ENCODE measurements around the gene FAM200A.
"Not testable (repeated sequence)": the region's sequence is repeated elsewhere in the genome, so short reads cannot be mapped to it uniquely, and the experiment has no call there.

FAM200A gene

GRCh38 chr7:99551334-99551733 lies 580 bp downstream of the FAM200A start:
- H2AK5ac ChIP-seq (ENCODE audit: low read length): peak overlapping the region; percentile 96
- peaks cover 4% of the 10 kb centered on the region for H3K79me1 ChIP-seq (ENCODE audit: low read length)
- peak overlapping the region; percentile 95 for H3K4ac ChIP-seq (ENCODE audit: low read depth, low read length)
- H2BK5ac ChIP-seq (ENCODE audit: low read depth, low read length, poor library complexity): peak overlapping the region; percentile 77
- H3K23ac ChIP-seq (ENCODE audit: low read length): no peak overlapping the region
- H3K14ac ChIP-seq (ENCODE audit: low read length): peak overlapping the region; percentile 98
- H3K9ac ChIP-seq (ENCODE audit: low read length): peak overlapping the region; percentile 90
- no peaks in the 10 kb centered on the region for H3K9me3 ChIP-seq (ENCODE audit: insufficient read depth, low read depth, low read length)
- H3K36me3 ChIP-seq (ENCODE audit: control insufficient read depth in 1 of 2, insufficient read depth in 2 of 2, low read length in 2 of 2): peaks cover 4 to 10% of the 10 kb centered on the region in 2 experiments
- peak overlapping the region; percentile 95 for H3K4me3 ChIP-seq (ENCODE audit: low read depth, low read length)
- H3K27me3 ChIP-seq (ENCODE audit: insufficient read depth, low read length): no peaks in the 10 kb centered on the region
- peak overlapping the region; percentile 82 for H2BK120ac ChIP-seq (ENCODE audit: insufficient read depth, low read length, poor library complexity)
- H4K8ac ChIP-seq (ENCODE audit: low read depth, low read length): peak overlapping the region; percentile 100
- peak overlapping the region; percentile 94 for H4K91ac ChIP-seq (ENCODE audit: low read depth, low read length)
- no CpG with 5 or more reads among the region's 15 CpGs for WGBS (ENCODE audit: extremely low coverage, insufficient coverage, insufficient read length)
- H2AFZ ChIP-seq (ENCODE audit: insufficient read depth, low read length, poor library complexity): peak overlapping the region; percentile 98
- DNase-seq: no peak
- H2BK12ac ChIP-seq (ENCODE audit: low read length): no peak overlapping the region
- no peak overlapping the region for H3K27ac ChIP-seq (ENCODE audit: low read depth, low read length)
- H3K18ac ChIP-seq (ENCODE audit: low read length): no peak overlapping the region
- H3K79me2 ChIP-seq (ENCODE audit: control insufficient read depth, insufficient read depth, low read length, poor library complexity): peaks cover 4% of the 10 kb centered on the region
- peak overlapping the region; percentile 99 for H4K12ac ChIP-seq (ENCODE audit: low read depth, low read length)
- H3K4me1 ChIP-seq (ENCODE audit: control insufficient read depth in 1 of 2, insufficient read depth in 2 of 2, low read length in 2 of 2): peaks cover 4% of the 10 kb centered on the region in 2 experiments
- peak overlapping the region; percentile 95 for H3K4me2 ChIP-seq (ENCODE audit: low read length)

DNA sequence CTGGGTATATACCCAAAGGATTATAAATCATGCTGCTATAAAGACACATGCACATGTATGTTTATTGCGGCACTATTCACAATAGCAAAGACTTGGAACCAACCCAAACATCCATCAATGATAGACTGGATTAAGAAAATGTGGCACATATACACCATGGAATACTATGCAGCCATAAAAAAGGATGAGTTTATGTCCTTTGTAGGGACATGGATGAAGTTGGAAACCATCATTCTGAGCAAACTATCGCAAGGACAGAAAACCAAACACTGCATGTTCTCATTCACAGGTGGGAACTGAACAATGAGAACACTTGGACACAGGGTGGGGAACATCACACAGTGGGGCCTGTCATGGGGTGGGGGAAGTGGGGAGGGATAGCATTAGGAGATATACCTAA lies 2.4 kb downstream of the FAM200A start:
- not testable (repeated sequence) for DNase-seq; H3K4me3 ChIP-seq (ENCODE audit: low read depth, low read length); H3K27me3 ChIP-seq (ENCODE audit: insufficient read depth, low read length); H3K9ac ChIP-seq (ENCODE audit: low read length); H3K79me2 ChIP-seq (ENCODE audit: control insufficient read depth, insufficient read depth, low read length, poor library complexity); H3K27ac ChIP-seq (ENCODE audit: low read depth, low read length); H2AK5ac ChIP-seq (ENCODE audit: low read length); H2BK5ac ChIP-seq (ENCODE audit: low read depth, low read length, poor library complexity); H3K4ac ChIP-seq (ENCODE audit: low read depth, low read length); H3K79me1 ChIP-seq (ENCODE audit: low read length); H3K18ac ChIP-seq (ENCODE audit: low read length); H4K12ac ChIP-seq (ENCODE audit: low read depth, low read length); H2AFZ ChIP-seq (ENCODE audit: insufficient read depth, low read length, poor library complexity); H3K4me1 ChIP-seq (ENCODE audit: control insufficient read depth in 1 of 2, insufficient read depth in 2 of 2, low read length in 2 of 2); H3K9me3 ChIP-seq (ENCODE audit: insufficient read depth, low read depth, low read length); H4K8ac ChIP-seq (ENCODE audit: low read depth, low read length); H3K4me2 ChIP-seq (ENCODE audit: low read length); H3K23ac ChIP-seq (ENCODE audit: low read length); H3K14ac ChIP-seq (ENCODE audit: low read length); H2BK120ac ChIP-seq (ENCODE audit: insufficient read depth, low read length, poor library complexity); H4K91ac ChIP-seq (ENCODE audit: low read depth, low read length); H2BK12ac ChIP-seq (ENCODE audit: low read length); H3K36me3 ChIP-seq (ENCODE audit: control insufficient read depth in 1 of 2, insufficient read depth in 2 of 2, low read length in 2 of 2)
- no CpG with 5 or more reads among the region's 2 CpGs for WGBS (ENCODE audit: extremely low coverage, insufficient coverage, insufficient read length)

- not testable (repeated sequence) for H3K14ac ChIP-seq (ENCODE audit: low read length); DNase-seq; H3K27me3 ChIP-seq (ENCODE audit: insufficient read depth, low read length); H3K18ac ChIP-seq (ENCODE audit: low read length); H2BK12ac ChIP-seq (ENCODE audit: low read length); H3K9ac ChIP-seq (ENCODE audit: low read length); H3K79me2 ChIP-seq (ENCODE audit: control insufficient read depth, insufficient read depth, low read length, poor library complexity); H4K91ac ChIP-seq (ENCODE audit: low read depth, low read length); H3K27ac ChIP-seq (ENCODE audit: low read depth, low read length); H2BK5ac ChIP-seq (ENCODE audit: low read depth, low read length, poor library complexity); H2AFZ ChIP-seq (ENCODE audit: insufficient read depth, low read length, poor library complexity); H3K4me2 ChIP-seq (ENCODE audit: low read length); H2AK5ac ChIP-seq (ENCODE audit: low read length); H3K4ac ChIP-seq (ENCODE audit: low read depth, low read length); H4K12ac ChIP-seq (ENCODE audit: low read depth, low read length); H3K79me1 ChIP-seq (ENCODE audit: low read length); H4K8ac ChIP-seq (ENCODE audit: low read depth, low read length); H3K23ac ChIP-seq (ENCODE audit: low read length); H3K4me3 ChIP-seq (ENCODE audit: low read depth, low read length); H2BK120ac ChIP-seq (ENCODE audit: insufficient read depth, low read length, poor library complexity); H3K4me1 ChIP-seq (ENCODE audit: control insufficient read depth in 1 of 2, insufficient read depth in 2 of 2, low read length in 2 of 2)
- Histone ChIP-seq H3K9me3 (ENCODE audit: insufficient read depth, low read depth, low read length) (peaks cover 17% of the 10 kb centered on the region), H3K36me3 (ENCODE audit: control insufficient read depth in 1 of 2, insufficient read depth in 2 of 2, low read length in 2 of 2) (peaks cover 3 to 12% of the 10 kb centered on the region in 2 experiments)
- no CpG with 5 or more reads among the region's 5 CpGs for WGBS (ENCODE audit: extremely low coverage, insufficient coverage, insufficient read length)
Observed at GRCh38 chr7:99545308-99545707, 6.6 kb downstream of the FAM200A start.

GRCh38 chr7:99543916-99544315 lies 8.0 kb downstream of the FAM200A start:
- H4K12ac ChIP-seq (ENCODE audit: low read depth, low read length): no peak overlapping the region
- WGBS (ENCODE audit: extremely low coverage, insufficient coverage, insufficient read length): no CpG with 5 or more reads among the region's 6 CpGs
- peaks cover 3 to 12% of the 10 kb centered on the region in 2 experiments for H3K36me3 ChIP-seq (ENCODE audit: control insufficient read depth in 1 of 2, insufficient read depth in 2 of 2, low read length in 2 of 2)
- no peak overlapping the region for H3K14ac ChIP-seq (ENCODE audit: low read length)
- no peak overlapping the region for H3K18ac ChIP-seq (ENCODE audit: low read length)
- no peaks in the 10 kb centered on the region for H3K79me1 ChIP-seq (ENCODE audit: low read length)
- H4K8ac ChIP-seq (ENCODE audit: low read depth, low read length): no peak overlapping the region
- DNase-seq: no peak
- H2BK5ac ChIP-seq (ENCODE audit: low read depth, low read length, poor library complexity): no peak overlapping the region
- no peak overlapping the region for H4K91ac ChIP-seq (ENCODE audit: low read depth, low read length)
- H3K4ac ChIP-seq (ENCODE audit: low read depth, low read length): no peak overlapping the region
- no peak overlapping the region for H3K4me3 ChIP-seq (ENCODE audit: low read depth, low read length)
- H2AFZ ChIP-seq (ENCODE audit: insufficient read depth, low read length, poor library complexity): no peak overlapping the region
- no peak overlapping the region for H2AK5ac ChIP-seq (ENCODE audit: low read length)
- H3K9ac ChIP-seq (ENCODE audit: low read length): no peak overlapping the region
- no peaks in the 10 kb centered on the region for H3K4me1 ChIP-seq (ENCODE audit: control insufficient read depth in 1 of 2, insufficient read depth in 2 of 2, low read length in 2 of 2)
- H3K27ac ChIP-seq (ENCODE audit: low read depth, low read length): no peak overlapping the region
- no peaks in the 10 kb centered on the region for H3K27me3 ChIP-seq (ENCODE audit: insufficient read depth, low read length)
- H2BK120ac ChIP-seq (ENCODE audit: insufficient read depth, low read length, poor library complexity): no peak overlapping the region
- H3K9me3 ChIP-seq (ENCODE audit: insufficient read depth, low read depth, low read length): peaks cover 17% of the 10 kb centered on the region
- no peak overlapping the region for H3K23ac ChIP-seq (ENCODE audit: low read length)
- no peak overlapping the region for H2BK12ac ChIP-seq (ENCODE audit: low read length)
- H3K4me2 ChIP-seq (ENCODE audit: low read length): no peak overlapping the region
- H3K79me2 ChIP-seq (ENCODE audit: control insufficient read depth, insufficient read depth, low read length, poor library complexity): no peaks in the 10 kb centered on the region

Measured in trophoblast cell (in vitro differentiated cells and primary cell).